ENCODE results near the gene RUBCNL. TPM values are rescaled to one million over a fixed set of nuclear protein-coding genes. Genes with fewer than 3 reads are reported as not detected.
"Not testable (repeated sequence)": the region's sequence is repeated elsewhere in the genome, so short reads cannot be mapped to it uniquely, and the experiment has no call there.

The RUBCNL gene
- total RNA-seq, 2 experiments from 2014 or later = 0.15 to 0.23 TPM

- ChIA-PET POLR2A (no interaction called here), CTCF (no interaction called here)
These were observed 8.6 kb downstream of the RUBCNL start for GRCh38 chr13:46378411-46378810.

- POLR2A ChIA-PET = no interaction called here
- CTCF ChIA-PET = no interaction called here
These were observed 9.5 kb downstream of the RUBCNL start for GRCh38 chr13:46377554-46377953.

GRCh38 chr13:46374710-46375109, 12.3 kb downstream of the RUBCNL start:
- CTCF ChIA-PET = no interaction called here
- POLR2A ChIA-PET = no interaction called here

- ChIA-PET CTCF (no interaction called here), POLR2A (no interaction called here)
These were observed 13.4 kb downstream of the RUBCNL start for GRCh38 chr13:46373623-46374022.

- POLR2A ChIA-PET, CTCF ChIA-PET: not testable (repeated sequence)
These were observed 14.1 kb downstream of the RUBCNL start for GRCh38 chr13:46372938-46373337.

GRCh38 chr13:46372071-46372470, 15.0 kb downstream of the RUBCNL start:
- POLR2A ChIA-PET = no interaction called here
- CTCF ChIA-PET = no interaction called here

- POLR2A ChIA-PET = no interaction called here
- CTCF ChIA-PET = no interaction called here
These were observed 17.4 kb downstream of the RUBCNL start for GRCh38 chr13:46369506-46370277.

GRCh38 chr13:46367617-46368327, 19.3 kb downstream of the RUBCNL start:
- POLR2A ChIA-PET = no interaction called here
- CTCF ChIA-PET = no interaction called here

GRCh38 chr13:46361276-46361934, 25.6 kb downstream of the RUBCNL start:
- POLR2A ChIA-PET = no interaction called here
- CTCF ChIA-PET = no interaction called here

GRCh38 chr13:46360604-46361003, 26.4 kb downstream of the RUBCNL start:
- ChIA-PET CTCF (no interaction called here), POLR2A (no interaction called here)

GRCh38 chr13:46359714-46360113, 27.3 kb downstream of the RUBCNL start:
- ChIA-PET POLR2A (no interaction called here), CTCF (no interaction called here)

- ChIA-PET POLR2A (interaction anchor here (2.2 kb wide), 1 partner anchor 15 kb away, joined by 10 read pairs; no protein-coding TSS in a partner anchor), CTCF (no interaction called here)
These were observed 31.0 kb downstream of the RUBCNL start for GRCh38 chr13:46355901-46356590.

- POLR2A ChIA-PET = interaction anchor here (0.6 to 2.2 kb wide), 5 partner anchors 14 to 584 kb away, joined by 3 to 10 read pairs (median 3); no protein-coding TSS in a partner anchor
- CTCF ChIA-PET = interaction anchor here (0.7 to 1.4 kb wide), 4 partner anchors 11 to 428 kb away, joined by 3 to 4 read pairs (median 3); no protein-coding TSS in a partner anchor
These were observed 32.0 kb downstream of the RUBCNL start for GRCh38 chr13:46355088-46355468.

GRCh38 chr13:46354156-46355087, 32.6 kb downstream of the RUBCNL start:
- ChIA-PET CTCF (interaction anchor here (0.7 to 1.4 kb wide), 4 partner anchors 10 to 58 kb away, joined by 3 to 4 read pairs (median 3); no protein-coding TSS in a partner anchor), POLR2A (interaction anchor here (0.6 to 2.2 kb wide), 5 partner anchors 14 to 583 kb away, joined by 3 to 10 read pairs (median 3); no protein-coding TSS in a partner anchor)

- CTCF ChIA-PET = no interaction called here
- POLR2A ChIA-PET = no interaction called here
These were observed 34.2 kb downstream of the RUBCNL start for GRCh38 chr13:46352805-46353204.

GRCh38 chr13:46350003-46350402, 37.0 kb downstream of the RUBCNL start:
- POLR2A ChIA-PET = no interaction called here

GRCh38 chr13:46348961-46349360, 38.1 kb downstream of the RUBCNL start:
- ChIA-PET CTCF (interaction anchor here (1.2 kb wide), 1 partner anchor 27 kb away, joined by 3 read pairs; no protein-coding TSS in a partner anchor), POLR2A (no interaction called here)

More at GRCh38 chr13:46350003-46350402, 37.0 kb downstream of the RUBCNL start:
- CTCF ChIA-PET = interaction anchor here (0.7 kb wide), 1 partner anchor 41 kb away, joined by 3 read pairs; no protein-coding TSS in a partner anchor

GRCh38 chr13:46347277-46347676, 39.8 kb downstream of the RUBCNL start:
- ChIA-PET CTCF (no interaction called here), POLR2A (no interaction called here)

GRCh38 chr13:46345866-46346265, 41.2 kb downstream of the RUBCNL start:
- POLR2A ChIA-PET = no interaction called here
- CTCF ChIA-PET = no interaction called here
